Vagina (tissue), 2 donors: Measurements from ENCODE around the gene CALR. TPM values are rescaled to one million over a fixed set of nuclear protein-coding genes. Genes with fewer than 3 reads are reported as not detected.

ENCODE experiments used
- DNase-seq, 2 donors: peaks; one replicate each; pipeline ENCODE4 v3.0.0-alpha.2; 2017; ENCODE audit errors: extremely low spot score in 2 of 2
- H3K27ac ChIP-seq: fragments of 200-600 bp; sonication (generic); one replicate; pipeline ENCODE4 v1.5.1; 2019
- H3K27me3 ChIP-seq: fragments of 200-600 bp; sonication (generic); one replicate; pipeline ENCODE4 v1.5.1; 2019
- H3K36me3 ChIP-seq, 2 donors: fragments of 200-600 bp; sonication (generic); one replicate each; pipeline ENCODE4 v1.5.1; 2017 to 2019
- H3K4me1 ChIP-seq: fragments of 200-600 bp; sonication (generic); one replicate; pipeline ENCODE4 v1.5.1; 2019
- H3K4me3 ChIP-seq, 2 donors: fragments of 200-600 bp; sonication (generic); 1 replicate in 1 of 2; 2 replicates in 1 of 2; pipeline ENCODE4 v1.5.1; 2016 to 2019
- H3K9me3 ChIP-seq: fragments of 200-600 bp; sonication (generic); one replicate; pipeline ENCODE4 v1.5.1; 2019
- CTCF ChIP-seq, 3 experiments: fragments of 450-650 bp in 2 of 3; fragments of 200-600 bp in 1 of 3; sonication (generic) in 1 of 3; IDR thresholded peaks; one replicate each; pipeline ENCODE4 v1.5.1; 2017 to 2019; ENCODE audit warnings: antibody characterized with exemption in 3 of 3, mild to moderate bottlenecking in 2 of 3, moderate library complexity in 2 of 3
- POLR2A ChIP-seq, 2 donors: fragments of 450-650 bp; IDR thresholded peaks; one replicate each; pipeline ENCODE4 v1.6.1; 2017; ENCODE audit warnings: antibody characterized with exemption in 2 of 2, mild to moderate bottlenecking in 2 of 2, moderate library complexity in 2 of 2
- POLR2AphosphoS5 ChIP-seq, 2 donors: sonication (generic); formaldehyde crosslinking; IDR thresholded peaks; one replicate each; pipeline ENCODE4 v1.9.0; 2017; ENCODE audit warnings: antibody characterized with exemption in 2 of 2, mild to moderate bottlenecking in 2 of 2, low read depth in 1 of 2; ENCODE audit not compliant: insufficient read depth in 1 of 2
- intact Hi-C: fragments of 100-400 bp; cut with DNase I; formaldehyde crosslinking; loops from one replicate; pipeline ENCODE4 v1.15.1; 2023
- total RNA-seq: library from RNA; depleted of rRNA; stranded (reverse); fragments of >200 nt; gene quantifications from one replicate; pipeline ENCODE4 v1.2.3, GENCODE V29; 2016

The CALR gene
- total RNA-seq, 1 donor from 2014 or later = 303 TPM

- Histone ChIP-seq H3K27me3 (no peaks in the 10 kb centered on the region), H3K4me3 (no peak overlapping the region), H3K4me1 (peaks cover 14% of the 10 kb centered on the region), H3K9me3 (no peaks in the 10 kb centered on the region), H3K27ac (no peak overlapping the region), H3K36me3 (peaks cover 0 to 37% of the 10 kb centered on the region in 2 donors)
- DNase-seq = no peak
- no peak for TF ChIP-seq POLR2AphosphoS5 (IDR thresholded peaks at IDR 0.05; ENCODE audit: insufficient read depth in 1 of 2, low read depth in 1 of 2)
- intact Hi-C loops = loop anchor here (10.0 kb wide), 1 partner anchor 1549 kb away; the partner anchor contains the start of genes CCDC159 and TMEM205
Observed at GRCh38 chr19:12893582-12893981, 44.8 kb upstream of the CALR start.

- TF ChIP-seq CTCF (IDR thresholded peaks at IDR 0.05) (no peak), POLR2A (IDR thresholded peaks at IDR 0.05) (no peak), POLR2AphosphoS5 (IDR thresholded peaks at IDR 0.05; ENCODE audit: insufficient read depth in 1 of 2, low read depth in 1 of 2) (no peak)
Observed at GRCh38 chr19:12896460-12896859, 41.9 kb upstream of the CALR start.

GRCh38 chr19:12899891-12900518 lies 38.4 kb upstream of the CALR start:
- Histone ChIP-seq H3K36me3 (peaks cover 0 to 34% of the 10 kb centered on the region in 2 donors), H3K27me3 (no peaks in the 10 kb centered on the region), H3K27ac (no peak overlapping the region), H3K9me3 (no peaks in the 10 kb centered on the region), H3K4me1 (no peaks in the 10 kb centered on the region), H3K4me3 (no peak overlapping the region)
- DNase-seq = no peak
- intact Hi-C loops = loop anchor here (10.0 kb wide), 1 partner anchor 1555 kb away; the partner anchor contains the start of genes CCDC159 and TMEM205
- TF ChIP-seq POLR2AphosphoS5 (IDR thresholded peaks at IDR 0.05; ENCODE audit: insufficient read depth in 1 of 2, low read depth in 1 of 2) = no peak
- no peak for TF ChIP-seq POLR2A (IDR thresholded peaks at IDR 0.05)
- no peak for TF ChIP-seq CTCF (IDR thresholded peaks at IDR 0.05)

More at GRCh38 chr19:12896460-12896859, 41.9 kb upstream of the CALR start:
- Histone ChIP-seq H3K27ac (no peak overlapping the region), H3K9me3 (no peaks in the 10 kb centered on the region), H3K4me3 (no peak overlapping the region), H3K4me1 (peaks cover 12% of the 10 kb centered on the region), H3K36me3 (peaks cover 0 to 50% of the 10 kb centered on the region in 2 donors), H3K27me3 (no peaks in the 10 kb centered on the region)
- intact Hi-C loops = loop anchor here (10.0 kb wide), 1 partner anchor 1552 kb away; the partner anchor contains the start of genes CCDC159 and TMEM205
- DNase-seq = no peak

- no peak for DNase-seq
- Histone ChIP-seq H3K4me3 (no peak overlapping the region), H3K4me1 (peaks cover 5% of the 10 kb centered on the region), H3K27me3 (no peaks in the 10 kb centered on the region), H3K27ac (no peak overlapping the region), H3K9me3 (no peaks in the 10 kb centered on the region), H3K36me3 (no peaks in the 10 kb centered on the region)
- TF ChIP-seq POLR2AphosphoS5 (IDR thresholded peaks at IDR 0.05; ENCODE audit: insufficient read depth in 1 of 2, low read depth in 1 of 2) (no peak), POLR2A (IDR thresholded peaks at IDR 0.05) (no peak), CTCF (IDR thresholded peaks at IDR 0.05) (no peak)
- intact Hi-C loops = no loop called here
Observed at GRCh38 chr19:12907166-12907565, 31.2 kb upstream of the CALR start.

GRCh38 chr19:12912571-12912970 lies 25.8 kb upstream of the CALR start:
- DNase-seq = no peak
- peak overlapping the region; percentile 69 for H3K27ac ChIP-seq
- TF ChIP-seq CTCF (IDR thresholded peaks at IDR 0.05) (no peak), POLR2A (IDR thresholded peaks at IDR 0.05) (no peak), POLR2AphosphoS5 (IDR thresholded peaks at IDR 0.05; ENCODE audit: insufficient read depth in 1 of 2, low read depth in 1 of 2) (no peak)
- no peaks in the 10 kb centered on the region for H3K36me3 ChIP-seq
- peak overlapping the region; percentile 27 to 30 for H3K4me3 ChIP-seq
- intact Hi-C loops = no loop called here
- H3K27me3 ChIP-seq = no peaks in the 10 kb centered on the region
- peaks cover 28% of the 10 kb centered on the region for H3K4me1 ChIP-seq
- no peaks in the 10 kb centered on the region for H3K9me3 ChIP-seq
